Stimulated activated CD4-positive, alpha-beta T cell treated with anti-CD3 and anti-CD28 coated beads, Interleukin-2, amount 100 ng/mL, for 48 hours (primary cell): ENCODE data around the gene FGF3.
"Not testable (repeated sequence)": the region's sequence is repeated elsewhere in the genome, so short reads cannot be mapped to it uniquely, and the experiment has no call there.

Experiments used
- DNase-seq, 2 donors: peaks; one replicate each; pipeline ENCODE4 v3.0.0-alpha.2; 2020

Gene FGF3

DNA sequence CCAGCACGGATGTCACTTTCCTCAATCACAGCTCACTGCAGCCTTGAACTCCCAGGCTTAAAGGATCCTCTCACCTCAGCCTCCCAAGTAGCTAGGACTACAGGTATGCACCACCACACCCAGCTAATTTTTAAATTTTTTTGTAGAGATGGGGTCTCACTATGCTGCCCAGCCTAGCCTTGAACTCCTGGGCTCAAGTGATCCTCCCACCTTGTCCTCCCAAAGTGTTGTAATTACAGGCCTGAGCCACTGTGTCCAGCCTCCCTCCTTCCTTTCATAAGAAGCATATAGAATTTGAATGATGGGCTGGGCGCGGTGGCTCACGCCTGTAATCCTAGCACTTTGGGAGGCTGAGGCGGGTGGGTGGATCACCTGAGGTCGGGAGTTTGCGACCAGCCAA, 54.3 kb downstream of the FGF3 start:
- not testable (repeated sequence) for DNase-seq

DNA sequence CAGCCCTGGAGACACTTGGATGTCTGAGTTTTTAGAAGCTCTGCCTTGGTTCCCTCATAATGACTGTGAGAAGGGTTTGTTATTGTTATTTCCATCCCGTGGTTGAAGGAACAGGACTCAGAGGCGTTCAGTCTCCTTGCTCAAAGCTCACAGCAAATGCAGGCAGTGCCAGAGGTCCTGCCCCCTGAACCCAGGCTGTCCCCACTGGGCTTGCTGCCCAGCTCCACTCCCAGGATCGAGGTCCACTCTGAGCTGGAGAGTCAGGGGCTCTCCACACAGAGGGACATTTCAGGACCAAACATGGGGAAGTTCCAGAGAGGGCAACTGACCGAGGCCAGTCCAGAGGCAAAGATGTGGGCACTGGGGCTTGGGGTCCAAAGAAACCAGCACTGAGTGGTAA, 58.9 kb downstream of the FGF3 start:
- DNase-seq = no peak
